NCI-H1930 (cell line): ENCODE data around the gene GRK7.
A peak's percentile ranks its signal among the peaks of the same experiment; 100 is the strongest.

Experiments used
- DNase-seq, 2 experiments: peaks; one replicate each; lab custom pipeline; 2025; lab: John Stamatoyannopoulos, UW

Gene GRK7

GRCh38 chr3:141763088-141763750 lies at the start of gene GRK7:
GRK7 (plus strand) TSS chr3:141763408; CDS start chr3:141778285, 14,877 bp downstream.
- DNase-seq = no peak

GRCh38 chr3:141714671-141715070 lies 48.5 kb upstream of the GRK7 start:
- no peak for DNase-seq

- DNase-seq = no peak
These were observed 41.1 kb upstream of the GRK7 start for GRCh38 chr3:141722081-141722480.

GRCh38 chr3:141722648-141723047 lies 40.6 kb upstream of the GRK7 start:
- DNase-seq = no peak

DNA sequence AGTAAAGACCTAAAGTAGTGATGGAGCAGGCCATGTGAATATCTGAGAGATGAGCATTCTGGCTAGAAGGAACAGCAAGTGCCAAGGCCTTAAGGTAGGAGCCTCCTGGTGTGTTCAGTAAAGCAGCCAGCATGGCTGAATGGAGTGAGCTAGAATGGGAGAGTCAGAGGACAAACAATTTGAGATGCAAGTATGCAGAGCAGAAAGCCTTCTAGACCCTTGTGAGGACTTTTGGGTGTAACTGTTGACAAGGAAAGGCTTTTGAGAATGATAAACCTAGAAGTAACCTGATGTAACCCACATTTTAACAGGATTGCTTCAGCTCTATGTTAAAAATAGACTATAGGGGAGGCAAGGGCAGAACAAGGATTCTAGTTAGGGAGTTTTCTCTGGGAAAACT lies 40.0 kb upstream of the GRK7 start:
- no peak for DNase-seq

GRCh38 chr3:141724186-141724585 lies 39.0 kb upstream of the GRK7 start:
- no peak for DNase-seq

DNA sequence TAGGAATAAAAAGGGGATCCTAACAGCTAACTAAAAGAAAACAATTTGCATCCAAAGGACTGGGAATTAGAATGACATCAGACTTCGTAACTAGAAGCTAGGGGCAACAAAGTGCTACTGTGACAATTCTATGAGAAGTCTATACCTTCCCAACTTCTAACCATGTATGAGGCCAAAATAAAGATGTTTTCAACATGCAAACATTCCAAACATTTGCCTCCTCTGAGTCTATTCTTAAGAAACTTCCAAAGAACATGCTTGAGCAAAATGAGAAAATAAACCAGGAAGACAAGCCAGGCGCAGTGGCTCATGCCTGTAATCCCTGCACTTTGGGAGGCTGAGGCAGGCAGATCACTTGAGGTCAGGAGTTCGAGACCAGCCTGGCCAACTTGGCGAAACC lies 38.2 kb upstream of the GRK7 start:
- DNase-seq = no peak

- DNase-seq = no peak
These were observed 36.7 kb upstream of the GRK7 start for GRCh38 chr3:141726483-141726882.

GRCh38 chr3:141728355-141728892 lies 34.8 kb upstream of the GRK7 start:
- no peak for DNase-seq

- no peak for DNase-seq
These were observed 34.0 kb upstream of the GRK7 start for GRCh38 chr3:141729240-141729639.

DNA sequence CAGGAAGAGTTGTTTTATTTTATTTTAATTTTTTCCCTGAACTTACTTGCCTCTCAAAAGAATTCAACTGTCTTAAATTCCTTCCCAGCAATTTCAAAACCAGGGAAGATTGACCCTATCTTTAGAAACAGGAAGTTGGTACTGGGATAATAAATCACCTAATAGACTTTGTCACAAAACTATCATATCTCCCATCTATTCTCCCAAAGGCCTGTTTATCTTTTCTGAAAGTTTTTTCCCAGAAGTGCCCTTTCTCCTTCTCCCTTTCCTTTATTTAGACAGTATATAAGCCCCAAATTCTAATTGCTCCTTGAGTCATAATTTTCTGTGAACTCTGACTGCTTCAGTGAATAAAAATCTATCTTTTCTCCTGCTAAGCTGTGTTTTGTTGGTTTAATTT lies 28.0 kb upstream of the GRK7 start:
- DNase-seq = no peak

DNA sequence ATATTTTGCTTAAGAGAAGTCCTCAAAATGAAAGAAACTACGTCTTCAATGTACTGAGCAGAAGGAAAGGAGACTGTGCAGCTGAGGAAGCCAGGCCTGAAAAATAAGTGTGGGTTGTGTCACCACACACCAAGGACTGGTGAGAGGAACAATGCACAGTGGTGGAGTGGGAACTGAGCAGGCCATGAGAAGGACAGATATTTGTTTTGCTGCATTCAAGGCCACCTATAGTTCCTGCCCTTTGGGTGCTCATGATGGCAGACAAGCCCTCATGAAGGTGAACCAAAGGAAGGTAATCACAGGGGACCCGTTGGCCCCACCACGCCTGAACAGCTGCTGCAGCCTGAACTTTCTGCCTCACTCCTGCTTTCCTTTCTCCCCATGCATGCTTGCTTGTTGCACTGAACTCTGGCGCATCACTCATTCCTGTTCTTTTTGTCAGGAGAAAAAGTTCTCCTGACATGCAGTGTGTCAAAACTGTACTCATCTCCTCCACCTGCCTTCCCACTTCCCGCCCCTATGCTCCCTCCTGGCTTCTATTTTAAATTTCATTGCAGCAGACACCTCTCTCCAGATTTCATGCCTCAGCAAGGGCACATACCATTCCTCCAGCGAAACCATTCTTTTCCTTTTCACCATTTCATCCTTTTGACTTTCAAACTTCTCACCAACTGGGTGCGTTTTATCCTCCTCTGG lies 27.3 kb upstream of the GRK7 start:
- no peak for DNase-seq

DNA sequence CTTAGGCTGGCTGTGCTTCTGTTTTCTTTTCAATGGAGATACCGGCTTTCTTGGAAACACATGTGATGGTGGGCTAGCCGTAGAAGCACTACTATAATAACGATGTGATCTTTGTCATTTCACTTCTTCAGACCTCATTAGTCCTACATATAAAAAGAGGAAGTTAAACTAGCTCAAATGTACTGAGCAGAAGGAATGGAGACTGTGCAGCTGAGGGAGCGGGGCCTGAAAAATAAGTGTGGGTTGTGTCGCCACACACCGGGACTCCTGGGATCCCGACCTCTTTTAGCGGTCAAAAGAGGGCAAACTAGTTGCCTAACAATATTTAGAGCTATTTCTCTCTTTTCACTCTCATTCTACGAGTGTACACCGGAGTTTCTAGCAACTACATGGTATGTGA lies 26.1 kb upstream of the GRK7 start:
- no peak for DNase-seq

DNA sequence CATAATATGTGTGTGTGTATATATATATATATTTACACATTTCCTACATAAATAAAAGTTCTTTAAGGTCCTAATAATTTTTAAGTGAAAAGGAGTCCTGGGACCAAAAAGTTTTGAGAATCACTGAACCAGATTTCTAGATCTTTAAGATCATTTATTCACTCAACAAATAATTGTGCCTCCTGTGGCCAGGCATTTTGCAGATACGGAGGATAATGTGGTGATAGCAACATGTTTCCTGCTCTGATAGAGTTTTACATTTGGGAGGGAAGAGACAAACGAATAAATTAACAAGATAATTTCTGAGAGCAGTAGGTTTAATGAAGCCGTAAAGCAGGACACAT lies 25.6 kb upstream of the GRK7 start:
- no peak for DNase-seq

GRCh38 chr3:141738022-141738890 lies 25.0 kb upstream of the GRK7 start, which contains the start of gene RNF7:
RNF7 (plus strand) TSS chr3:141738298; CDS start chr3:141738342, 44 bp downstream.
- peak; percentile 91 to 95 for DNase-seq

- DNase-seq = peak in 1 of 2 experiments; percentile 14
These were observed 24.3 kb upstream of the GRK7 start for GRCh38 chr3:141738891-141739363.

DNA sequence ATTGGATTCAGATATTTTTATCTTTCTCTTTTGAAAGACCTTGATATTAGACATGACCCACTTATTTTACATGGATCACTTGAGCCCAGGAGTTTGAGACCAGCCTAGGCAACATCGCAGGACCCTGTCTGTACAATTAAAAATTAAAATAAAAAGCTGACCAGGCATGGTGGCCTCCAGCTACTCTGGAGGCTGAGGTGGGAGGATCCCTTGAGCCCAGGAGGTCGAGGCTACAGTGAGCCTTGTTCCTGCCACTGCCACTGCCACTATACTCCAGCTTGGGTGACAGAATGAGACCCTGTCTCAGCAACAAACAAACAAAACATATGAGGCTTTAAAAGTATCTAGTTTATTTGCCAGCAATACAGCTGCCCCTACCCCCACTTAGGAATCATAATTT lies 23.5 kb upstream of the GRK7 start:
- no peak for DNase-seq

DNA sequence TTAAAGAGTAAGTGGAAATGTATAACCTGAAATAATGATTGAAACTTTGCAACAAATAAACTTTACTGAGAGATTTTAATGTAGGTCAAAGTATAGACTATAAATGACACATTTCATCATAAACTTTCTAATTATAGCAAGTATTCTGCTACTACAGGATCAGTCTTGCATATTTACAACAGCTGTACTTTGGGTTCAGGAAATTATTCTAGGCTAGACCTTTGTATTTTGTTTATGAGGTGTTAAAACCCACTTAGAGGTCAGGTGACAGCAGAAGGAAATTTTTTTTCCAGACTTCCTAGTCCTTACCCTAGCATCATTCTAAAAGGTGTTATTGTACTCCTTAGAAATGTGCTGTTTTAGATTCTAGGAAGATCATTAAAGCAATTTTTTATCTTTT lies 22.9 kb upstream of the GRK7 start:
- DNase-seq = no peak

- DNase-seq = no peak
These were observed 19.9 kb upstream of the GRK7 start for GRCh38 chr3:141743305-141743704.

GRCh38 chr3:141746962-141747361 lies 16.2 kb upstream of the GRK7 start:
- no peak for DNase-seq

DNA sequence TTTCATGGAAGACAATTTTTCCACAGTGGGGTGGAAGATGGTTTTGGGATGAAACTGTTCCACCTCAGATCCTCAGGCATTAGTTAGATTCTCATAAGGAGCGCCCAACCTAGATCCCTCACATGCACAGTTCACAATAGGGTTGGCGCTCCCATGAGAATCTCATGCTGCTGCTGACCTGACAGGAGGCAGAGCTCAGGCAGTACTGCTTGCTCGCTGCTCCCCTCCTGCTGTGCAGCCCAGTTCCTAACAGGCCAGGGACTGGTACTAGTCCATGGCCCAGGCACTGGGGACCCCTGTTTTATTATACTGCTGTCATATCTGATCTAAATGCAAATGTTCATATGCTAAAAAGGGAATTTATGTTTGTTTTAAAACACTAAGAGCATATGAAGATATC lies 9.8 kb upstream of the GRK7 start:
- DNase-seq = no peak

DNA sequence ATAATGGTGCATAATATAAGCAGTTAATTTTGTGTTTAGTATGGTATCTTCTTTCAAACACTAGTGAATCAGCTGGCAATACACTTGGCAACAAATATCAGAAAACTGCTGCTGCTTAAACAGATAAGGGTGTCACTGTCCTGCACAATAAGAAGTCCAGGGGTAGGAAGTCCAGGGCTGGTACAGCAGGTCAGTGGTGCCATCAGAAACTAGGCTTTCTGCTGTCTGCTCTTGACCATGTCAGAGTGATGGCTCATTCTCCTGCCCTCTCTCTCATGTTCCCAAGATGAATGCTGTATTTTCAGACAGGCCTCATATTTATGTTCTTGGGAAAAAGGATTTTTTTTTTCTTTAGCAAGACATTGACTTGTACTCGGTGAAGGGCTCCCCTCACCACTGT lies 9.2 kb upstream of the GRK7 start:
- DNase-seq = no peak
